Chondrocyte (in vitro differentiated cells): ENCODE measurements around the gene MINDY4B. TPM values are rescaled to one million over a fixed set of nuclear protein-coding genes. Genes with fewer than 3 reads are reported as not detected.
"Not testable (repeated sequence)": the region's sequence is repeated elsewhere in the genome, so short reads cannot be mapped to it uniquely, and the experiment has no call there.

Experiments
- DNase-seq: peaks from one replicate; pipeline ENCODE4 v3.0.0; 2021; ENCODE audit warnings: mixed read lengths, low spot score
- H3K27ac Mint-ChIP-seq: one replicate; pipeline ENCODE4 v1.8.0; 2021; ENCODE audit warnings: mild to moderate bottlenecking, moderate library complexity, mixed read lengths; ENCODE audit not compliant: unreplicated experiment
- H3K27me3 Mint-ChIP-seq: 2 replicates; pipeline ENCODE4 v1.8.0; 2021; ENCODE audit warnings: low read depth, mixed read lengths
- H3K36me3 Mint-ChIP-seq: 2 replicates; pipeline ENCODE4 v1.8.0; 2021; ENCODE audit warnings: low read depth, mixed read lengths
- H3K4me1 Mint-ChIP-seq: 2 replicates; pipeline ENCODE4 v1.8.0; 2021; ENCODE audit warnings: low read depth, mild to moderate bottlenecking, mixed read lengths
- H3K4me3 Mint-ChIP-seq: one replicate; pipeline ENCODE4 v1.8.0; 2021; ENCODE audit warnings: mild to moderate bottlenecking, moderate library complexity, mixed read lengths; ENCODE audit not compliant: unreplicated experiment
- H3K9me3 Mint-ChIP-seq: 2 replicates; pipeline ENCODE4 v1.8.0; 2021; ENCODE audit warnings: low read depth, mixed read lengths
- CTCF ChIP-seq: fragments of 200-600 bp; sonication (generic); IDR thresholded peaks from 2 replicates; pipeline ENCODE4 v1.5.0; 2021; ENCODE audit warnings: antibody characterized with exemption, mild to moderate bottlenecking, moderate library complexity
- total RNA-seq: library from RNA; stranded (reverse); gene quantifications from 3 replicates; pipeline ENCODE4 v1.2.1, GENCODE V29; 2021

Gene MINDY4B
- total RNA-seq, 1 donor from 2014 or later: not detected

GRCh38 chr3:150861851-150862250, 43.4 kb downstream of the MINDY4B start:
- Mint-ChIP-seq H3K36me3 (peaks cover 4% of the 10 kb centered on the region), H3K4me3 (no peak overlapping the region), H3K27ac (no peak overlapping the region), H3K27me3 (peaks cover 9% of the 10 kb centered on the region), H3K4me1 (peaks cover 5% of the 10 kb centered on the region), H3K9me3 (no peaks in the 10 kb centered on the region)
- TF ChIP-seq CTCF: no peak
- no peak for DNase-seq

- DNase-seq, H3K4me1 Mint-ChIP-seq, H3K36me3 Mint-ChIP-seq, H3K9me3 Mint-ChIP-seq, H3K27ac Mint-ChIP-seq, H3K4me3 Mint-ChIP-seq: not testable (repeated sequence)
- H3K27me3 Mint-ChIP-seq: peaks cover 18% of the 10 kb centered on the region
These were observed 47.3 kb downstream of the MINDY4B start for GRCh38 chr3:150857936-150858335.

GRCh38 chr3:150850191-150850590, 55.0 kb downstream of the MINDY4B start:
- peaks cover 13% of the 10 kb centered on the region for H3K9me3 Mint-ChIP-seq
- no peak overlapping the region for H3K27ac Mint-ChIP-seq
- no peaks in the 10 kb centered on the region for H3K4me1 Mint-ChIP-seq
- TF ChIP-seq CTCF: no peak
- no peak for DNase-seq
- peaks cover 2% of the 10 kb centered on the region for H3K36me3 Mint-ChIP-seq
- peaks cover 10% of the 10 kb centered on the region for H3K27me3 Mint-ChIP-seq
- no peak overlapping the region for H3K4me3 Mint-ChIP-seq

GRCh38 chr3:150848864-150849263, 56.4 kb downstream of the MINDY4B start:
- Mint-ChIP-seq H3K27ac (no peak overlapping the region), H3K4me3 (no peak overlapping the region), H3K4me1 (no peaks in the 10 kb centered on the region), H3K9me3 (peaks cover 13% of the 10 kb centered on the region), H3K36me3 (peaks cover 2% of the 10 kb centered on the region), H3K27me3 (peaks cover 6% of the 10 kb centered on the region)
- TF ChIP-seq CTCF: no peak
- DNase-seq: no peak

- H3K4me3 Mint-ChIP-seq: no peak overlapping the region
- no peak overlapping the region for H3K27ac Mint-ChIP-seq
- H3K27me3 Mint-ChIP-seq: peaks cover 15% of the 10 kb centered on the region
- no peak for DNase-seq
- H3K9me3 Mint-ChIP-seq: peaks cover 13% of the 10 kb centered on the region
- H3K36me3 Mint-ChIP-seq: peaks cover 2% of the 10 kb centered on the region
- H3K4me1 Mint-ChIP-seq: no peaks in the 10 kb centered on the region
- TF ChIP-seq CTCF: no peak
These were observed 57.8 kb downstream of the MINDY4B start for GRCh38 chr3:150847433-150847832.

GRCh38 chr3:150844484-150844883, 60.8 kb downstream of the MINDY4B start:
- DNase-seq: no peak
- Mint-ChIP-seq H3K36me3 (no peaks in the 10 kb centered on the region), H3K4me1 (no peaks in the 10 kb centered on the region), H3K27ac (no peak overlapping the region), H3K4me3 (no peak overlapping the region), H3K27me3 (peaks cover 23% of the 10 kb centered on the region), H3K9me3 (no peaks in the 10 kb centered on the region)
- TF ChIP-seq CTCF: no peak
